Peyer's patch (tissue), 4 donors: ENCODE results near the gene RGS9BP. TPM values are rescaled to one million over a fixed set of nuclear protein-coding genes. Genes with fewer than 3 reads are reported as not detected.

ENCODE experiments used
- DNase-seq, 3 donors: peaks; one replicate each; pipeline ENCODE4 v3.0.0-alpha.2; 2017 to 2019
- H3K27ac ChIP-seq, 4 donors: fragments of 200-600 bp; sonication (generic); one replicate each; pipeline ENCODE4 v1.5.1; 2016 to 2019
- H3K27me3 ChIP-seq, 2 donors: fragments of 200-600 bp; sonication (generic); one replicate each; pipeline ENCODE4 v1.5.1; 2019
- H3K36me3 ChIP-seq, 3 donors: fragments of 200-600 bp; sonication (generic); one replicate each; pipeline ENCODE4 v1.5.1; 2016 to 2019
- H3K4me1 ChIP-seq, 4 donors: fragments of 200-600 bp; sonication (generic); one replicate each; pipeline ENCODE4 v1.5.1; 2016 to 2019
- H3K4me3 ChIP-seq, 4 donors: fragments of 200-600 bp; sonication (generic); 1 replicate in 3 of 4; 2 replicates in 1 of 4; pipeline ENCODE4 v1.5.1; 2016 to 2019; ENCODE audit warnings: mild to moderate bottlenecking in 1 of 4
- H3K9me3 ChIP-seq, 4 donors: fragments of 200-600 bp; sonication (generic); one replicate each; pipeline ENCODE4 v1.5.1; 2016 to 2019; ENCODE audit warnings: mild to moderate bottlenecking in 1 of 4
- CTCF ChIP-seq, 6 experiments: fragments of 450-650 bp in 4 of 6; fragments of 200-600 bp in 2 of 6; sonication (generic) in 1 of 6; IDR thresholded peaks; one replicate each; pipeline ENCODE4 v1.5.1; 2017 to 2019; ENCODE audit warnings: antibody characterized with exemption in 6 of 6, mild to moderate bottlenecking in 3 of 6, moderate library complexity in 1 of 6
- POLR2A ChIP-seq, 2 donors: fragments of 450-650 bp; IDR thresholded peaks; one replicate each; pipeline ENCODE4 v1.5.1; 2017; ENCODE audit warnings: antibody characterized with exemption in 2 of 2, mild to moderate bottlenecking in 2 of 2, moderate library complexity in 2 of 2
- total RNA-seq, 4 donors: library from RNA; depleted of rRNA; stranded (reverse); fragments of >200 nt; gene quantifications; one replicate each; pipeline ENCODE4 v1.1.0, GENCODE V29; 2016

Gene RGS9BP, protein sequence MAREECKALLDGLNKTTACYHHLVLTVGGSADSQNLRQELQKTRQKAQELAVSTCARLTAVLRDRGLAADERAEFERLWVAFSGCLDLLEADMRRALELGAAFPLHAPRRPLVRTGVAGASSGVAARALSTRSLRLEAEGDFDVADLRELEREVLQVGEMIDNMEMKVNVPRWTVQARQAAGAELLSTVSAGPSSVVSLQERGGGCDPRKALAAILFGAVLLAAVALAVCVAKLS
- under 1 TPM in 1 of 4 donors, not detected in 3; 0.67 TPM for total RNA-seq

DNA sequence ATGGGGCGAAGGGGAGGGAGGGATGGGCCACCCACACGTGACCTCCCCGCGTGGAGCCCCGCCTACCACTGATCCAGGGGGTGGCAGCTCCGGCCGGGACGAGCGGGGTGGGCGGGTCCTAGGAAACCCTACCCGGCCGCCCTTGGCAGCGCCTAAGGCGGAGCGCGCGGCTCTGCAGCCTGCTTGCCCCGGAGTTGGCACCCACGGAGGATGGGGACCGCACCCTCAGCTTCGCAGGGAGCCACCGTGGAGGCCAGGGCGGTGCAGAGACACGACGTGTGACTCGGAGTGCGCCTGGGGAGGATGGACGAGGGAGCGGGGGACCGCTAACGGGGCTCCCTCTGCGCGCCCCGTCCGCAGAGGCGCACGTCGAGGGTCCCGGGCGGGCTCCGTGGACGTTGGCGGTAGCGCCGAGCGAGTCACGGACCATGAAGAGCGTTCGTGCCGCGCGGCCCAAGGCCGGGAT, at the start of gene RGS9BP:
Gene RGS9BP (plus strand): TSS at position 129 of the 466 bp plus-strand sequence. CDS start 416 bp downstream, outside the sequence.
- Histone ChIP-seq H3K36me3 (no peaks in the 10 kb centered on the region), H3K27ac (peak within 1 kb of the TSS; percentile 82 to 93 (median 88)), H3K4me1 (peaks cover 0 to 35% (median 13%) of the 10 kb centered on the region in 4 donors), H3K9me3 (no peaks in the 10 kb centered on the region), H3K4me3 (peak within 1 kb of the TSS; percentile 90 to 99 (median 94)), H3K27me3 (no peaks in the 10 kb centered on the region)
- TF ChIP-seq CTCF (IDR thresholded peaks at IDR 0.05) (no peak), POLR2A (IDR thresholded peaks at IDR 0.05) (no peak)
- DNase-seq = peak; percentile 72 to 90 (median 82)

GRCh38 chr19:32626969-32627368, 48.7 kb upstream of the RGS9BP start:
- Histone ChIP-seq H3K27ac (no peak overlapping the region), H3K27me3 (no peaks in the 10 kb centered on the region), H3K4me3 (no peak overlapping the region), H3K36me3 (peaks cover 0 to 89% (median 0%) of the 10 kb centered on the region in 3 donors), H3K9me3 (no peaks in the 10 kb centered on the region), H3K4me1 (no peaks in the 10 kb centered on the region)
- TF ChIP-seq CTCF (IDR thresholded peaks at IDR 0.05) = no peak
- no peak for TF ChIP-seq POLR2A (IDR thresholded peaks at IDR 0.05)
- no peak for DNase-seq

DNA sequence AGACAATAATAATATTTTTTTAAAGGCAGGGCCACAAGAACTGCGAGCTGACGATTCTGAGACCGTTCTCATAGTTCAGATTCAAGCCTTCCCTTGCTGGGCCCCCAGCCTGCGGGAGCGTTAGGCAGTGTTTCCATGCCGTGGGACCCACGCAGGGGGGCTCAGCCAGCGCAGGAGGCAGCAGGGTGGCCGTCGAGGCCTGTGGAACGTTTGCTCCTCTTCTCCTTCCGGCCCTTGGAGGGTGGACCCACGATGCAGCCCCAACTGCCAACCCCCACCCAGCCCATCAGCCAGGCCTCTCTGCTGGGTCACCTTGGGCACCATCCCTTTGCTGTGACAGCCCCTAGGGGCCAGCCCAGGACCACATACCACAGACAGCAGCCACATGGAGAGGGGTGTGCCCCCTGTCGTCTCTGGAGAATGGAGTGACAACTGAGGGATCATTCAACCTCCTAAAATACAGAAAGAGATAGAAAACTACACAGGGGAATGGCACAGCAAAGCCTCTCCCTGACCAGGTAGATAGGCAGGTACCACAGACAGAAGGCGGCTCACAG, 47.9 kb upstream of the RGS9BP start:
- TF ChIP-seq CTCF (IDR thresholded peaks at IDR 0.05) = no peak
- no peak for TF ChIP-seq POLR2A (IDR thresholded peaks at IDR 0.05)
- Histone ChIP-seq H3K36me3 (peaks cover 0 to 80% (median 0%) of the 10 kb centered on the region in 3 donors), H3K9me3 (no peaks in the 10 kb centered on the region), H3K27ac (no peak overlapping the region), H3K4me1 (no peaks in the 10 kb centered on the region), H3K27me3 (no peaks in the 10 kb centered on the region), H3K4me3 (no peak overlapping the region)
- no peak for DNase-seq

- Histone ChIP-seq H3K27me3 (no peaks in the 10 kb centered on the region), H3K4me3 (no peak overlapping the region), H3K9me3 (no peaks in the 10 kb centered on the region), H3K4me1 (no peaks in the 10 kb centered on the region), H3K27ac (no peak overlapping the region), H3K36me3 (peaks cover 0 to 60% (median 0%) of the 10 kb centered on the region in 3 donors)
- TF ChIP-seq POLR2A (IDR thresholded peaks at IDR 0.05) (no peak), CTCF (IDR thresholded peaks at IDR 0.05) (no peak)
- DNase-seq = no peak
These were observed 45.3 kb upstream of the RGS9BP start for GRCh38 chr19:32630338-32630737.

- H3K4me1 ChIP-seq = no peaks in the 10 kb centered on the region
- TF ChIP-seq CTCF (IDR thresholded peaks at IDR 0.05) (no peak), POLR2A (IDR thresholded peaks at IDR 0.05) (no peak)
- H3K36me3 ChIP-seq = peaks cover 0 to 60% (median 0%) of the 10 kb centered on the region in 3 donors
- H3K27me3 ChIP-seq = no peaks in the 10 kb centered on the region
- H3K9me3 ChIP-seq = no peaks in the 10 kb centered on the region
- no peak overlapping the region for H3K27ac ChIP-seq
- H3K4me3 ChIP-seq = no peak overlapping the region
- DNase-seq = no peak
These were observed 44.3 kb upstream of the RGS9BP start for GRCh38 chr19:32631381-32631780.
